WTC11 (cell line): ENCODE results near the gene LAMTOR2.
"Not testable (repeated sequence)": the region's sequence is repeated elsewhere in the genome, so short reads cannot be mapped to it uniquely, and the experiment has no call there.

Source experiments
- ATF1 ChIP-seq: sonication (generic); formaldehyde crosslinking; IDR thresholded peaks from 2 replicates; pipeline ENCODE4 v1.8.1; 2023; ENCODE audit warnings: mild to moderate bottlenecking, moderate library complexity, missing genetic modification reagents
- CTCF ChIP-seq: fragments of 200-600 bp; IDR thresholded peaks from 2 replicates; pipeline ENCODE4 v1.8.0; 2022; ENCODE audit warnings: antibody characterized with exemption
- FOXJ3 ChIP-seq: sonication (generic); formaldehyde crosslinking; IDR thresholded peaks from 2 replicates; pipeline ENCODE4 v1.9.0; 2021; ENCODE audit warnings: missing genetic modification reagents, mild to moderate bottlenecking, borderline replicate concordance
- ZNF423 ChIP-seq: fragments of 250-450 bp; sonication (Bioruptor Pico); IDR thresholded peaks from 2 replicates; pipeline ENCODE4 v2.1.2; 2022; ENCODE audit warnings: mild to moderate bottlenecking, moderate library complexity
- TF ChIP-seq, protein P1 (sequence below): sonication (generic); formaldehyde crosslinking; IDR thresholded peaks from 2 replicates; pipeline ENCODE4 v1.8.1; 2022; ENCODE audit warnings: low read depth, mild to moderate bottlenecking, moderate library complexity, missing genetic modification reagents, borderline replicate concordance
- TF ChIP-seq, protein P2 (sequence below): sonication (generic); formaldehyde crosslinking; IDR thresholded peaks from 2 replicates; pipeline ENCODE4 v1.8.0; 2022; ENCODE audit warnings: mild to moderate bottlenecking, missing genetic modification reagents

DNA sequence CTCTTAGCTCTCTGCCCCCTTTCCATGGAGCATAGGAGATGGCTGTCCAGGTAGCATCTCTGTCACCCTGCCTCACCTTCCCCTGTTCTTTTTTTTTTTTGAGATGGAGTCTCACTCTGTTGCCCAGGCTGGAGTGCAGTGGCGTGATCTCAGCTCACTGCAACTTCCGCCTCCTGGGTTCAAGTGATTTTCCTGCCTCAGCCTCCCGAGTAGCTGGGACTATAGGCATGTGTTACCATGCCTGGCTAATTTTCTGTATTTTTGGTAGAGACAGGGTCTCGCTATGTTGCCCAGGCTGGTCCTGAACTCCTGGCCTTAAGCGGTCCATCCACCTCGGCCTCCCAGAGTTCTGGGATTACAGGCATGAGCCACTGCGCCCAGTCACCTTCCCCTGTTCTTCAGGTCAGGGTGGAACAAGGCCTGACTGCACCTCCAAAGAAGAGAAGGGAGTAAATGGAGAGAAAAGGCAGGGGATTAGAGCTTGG lies 16.8 kb downstream of the LAMTOR2 start:
- not testable (repeated sequence) for TF ChIP-seq FOXJ3 (CRISPR knock-in tag); ZNF423 (CRISPR knock-in tag); ATF1; CTCF
- TF ChIP-seq, protein P1, sequence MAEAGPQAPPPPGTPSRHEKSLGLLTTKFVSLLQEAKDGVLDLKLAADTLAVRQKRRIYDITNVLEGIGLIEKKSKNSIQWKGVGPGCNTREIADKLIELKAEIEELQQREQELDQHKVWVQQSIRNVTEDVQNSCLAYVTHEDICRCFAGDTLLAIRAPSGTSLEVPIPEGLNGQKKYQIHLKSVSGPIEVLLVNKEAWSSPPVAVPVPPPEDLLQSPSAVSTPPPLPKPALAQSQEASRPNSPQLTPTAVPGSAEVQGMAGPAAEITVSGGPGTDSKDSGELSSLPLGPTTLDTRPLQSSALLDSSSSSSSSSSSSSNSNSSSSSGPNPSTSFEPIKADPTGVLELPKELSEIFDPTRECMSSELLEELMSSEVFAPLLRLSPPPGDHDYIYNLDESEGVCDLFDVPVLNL, result not testable (repeated sequence)
- TF ChIP-seq, protein P2, sequence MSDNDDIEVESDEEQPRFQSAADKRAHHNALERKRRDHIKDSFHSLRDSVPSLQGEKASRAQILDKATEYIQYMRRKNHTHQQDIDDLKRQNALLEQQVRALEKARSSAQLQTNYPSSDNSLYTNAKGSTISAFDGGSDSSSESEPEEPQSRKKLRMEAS (CRISPR knock-in tag), result not testable (repeated sequence)
